ENCODE measurements around the gene PRRT1.
"Not testable (repeated sequence)": the region's sequence is repeated elsewhere in the genome, so short reads cannot be mapped to it uniquely, and the experiment has no call there.

Gene PRRT1

GRCh38 chr6:32188381-32189068 is 36.8 kb upstream of the PRRT1 start:
- no peak for DNase-seq (ENCODE audit: low read depth in 2 of 2)

- DNase-seq (ENCODE audit: low read depth in 2 of 2), result not testable (repeated sequence)
Observed at GRCh38 chr6:32187725-32188380, 36.1 kb upstream of the PRRT1 start.

- DNase-seq (ENCODE audit: low read depth in 2 of 2), result no peak
Observed at GRCh38 chr6:32187009-32187709, 35.4 kb upstream of the PRRT1 start.

DNA sequence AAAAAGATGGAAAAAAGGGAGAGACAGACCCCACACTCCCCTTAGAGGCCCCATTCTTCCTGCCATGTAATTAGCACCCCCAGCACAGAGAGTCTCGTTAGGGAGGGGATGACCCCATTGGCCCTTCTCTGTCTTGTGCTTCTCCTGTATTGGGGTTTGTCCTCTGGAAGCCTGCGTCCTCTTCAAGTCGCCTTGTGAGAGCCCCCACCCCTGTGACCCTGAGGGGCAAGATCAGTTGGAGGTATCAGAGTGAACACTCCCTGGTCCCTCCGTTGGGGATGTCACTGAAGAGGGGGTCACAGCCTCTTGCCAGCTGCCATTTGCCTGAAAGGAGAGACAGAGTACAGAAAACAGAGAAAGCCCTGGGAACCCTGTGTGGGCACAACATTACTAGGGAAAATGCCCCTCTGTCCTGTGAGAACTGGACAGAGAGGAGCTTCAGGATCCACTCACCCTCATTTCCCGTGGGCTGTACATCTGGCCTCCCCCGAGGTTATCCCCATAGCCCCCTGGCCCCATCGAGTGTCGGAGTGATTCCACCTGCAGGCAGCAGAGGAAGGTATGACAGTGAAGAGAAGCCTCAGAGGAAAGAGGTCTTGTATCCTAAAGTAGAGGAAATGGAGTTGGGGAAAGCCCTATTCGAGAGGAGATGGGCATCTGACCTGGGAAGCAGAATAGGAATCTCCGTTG is 34.6 kb upstream of the PRRT1 start:
- not testable (repeated sequence) for DNase-seq (ENCODE audit: low read depth in 2 of 2)

- DNase-seq (ENCODE audit: low read depth in 2 of 2), result peak; percentile 36 to 39
Observed at GRCh38 chr6:32185681-32186131, 34.0 kb upstream of the PRRT1 start.

- DNase-seq (ENCODE audit: low read depth in 2 of 2), result no peak
Observed at GRCh38 chr6:32184084-32184640, 32.4 kb upstream of the PRRT1 start, which contains the start of gene AGER. AGER (minus strand) TSS chr6:32184253; CDS start chr6:32184222, 31 bp downstream.

DNA sequence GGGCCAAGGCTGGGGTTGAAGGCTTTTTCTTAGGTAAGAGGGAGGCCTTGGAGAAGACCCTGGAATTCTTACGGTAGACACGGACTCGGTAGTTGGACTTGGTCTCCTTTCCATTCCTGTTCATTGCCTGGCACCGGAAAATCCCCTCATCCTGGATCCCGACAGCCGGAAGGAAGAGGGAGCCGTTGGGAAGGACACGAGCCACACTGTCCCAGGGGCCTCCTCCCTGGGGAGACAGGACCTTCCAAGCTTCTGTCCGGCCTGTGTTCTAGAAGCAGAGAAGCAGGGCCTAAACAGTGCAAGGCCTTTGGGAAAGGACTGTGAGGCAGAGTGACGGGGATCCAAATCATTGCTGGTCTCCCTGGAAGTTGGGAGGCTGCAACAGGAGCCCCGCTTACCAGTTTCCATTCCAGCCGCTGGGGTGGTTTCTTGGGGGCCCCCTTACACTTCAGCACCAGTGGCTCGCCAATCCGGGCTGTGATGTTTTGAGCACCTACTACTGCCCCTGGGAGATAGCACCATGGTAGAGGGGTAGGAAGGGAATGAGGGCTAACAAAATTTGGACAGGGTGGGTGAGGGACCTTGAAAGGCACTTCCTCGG is 31.8 kb upstream of the PRRT1 start:
- no peak for DNase-seq (ENCODE audit: low read depth in 2 of 2)

DNA sequence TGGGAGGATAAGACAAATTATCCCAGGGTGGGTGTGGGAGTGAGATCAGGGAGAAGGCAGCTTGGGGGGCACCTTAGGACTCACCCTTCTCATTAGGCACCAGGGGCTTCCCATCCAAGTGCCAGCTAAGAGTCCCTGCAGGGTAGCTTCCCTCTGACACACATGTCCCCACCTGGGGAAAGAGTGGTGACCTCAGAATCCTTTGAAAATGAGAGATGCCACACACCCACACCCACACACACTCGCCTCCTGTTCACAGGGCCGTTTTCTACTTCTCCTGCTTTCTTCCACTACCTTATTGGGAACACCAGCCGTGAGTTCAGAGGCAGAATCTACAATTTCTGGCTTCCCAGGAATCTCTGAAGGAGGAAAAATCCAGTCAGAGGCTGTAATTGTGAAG is 31.3 kb upstream of the PRRT1 start:
- DNase-seq (ENCODE audit: low read depth in 2 of 2), result no peak

DNA sequence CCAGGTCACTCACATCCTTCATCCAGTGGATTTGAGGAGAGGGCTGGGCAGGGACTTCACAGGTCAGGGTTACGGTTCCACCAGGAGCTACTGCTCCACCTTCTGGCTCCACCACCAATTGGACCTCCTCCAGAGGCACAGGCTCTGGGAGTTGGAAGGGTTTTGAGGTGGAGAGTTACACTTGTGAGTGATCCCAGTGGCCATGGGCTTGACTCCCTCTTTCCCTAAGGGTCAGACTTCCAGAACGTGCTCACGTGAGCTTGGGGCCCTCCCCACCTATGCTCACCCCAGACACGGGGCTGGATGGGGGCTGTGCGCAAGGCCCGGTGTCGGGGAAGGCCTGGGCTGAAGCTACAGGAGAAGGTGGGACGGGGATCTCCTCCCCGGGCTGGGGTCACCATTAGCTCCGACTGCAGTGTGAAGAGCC is 30.8 kb upstream of the PRRT1 start:
- DNase-seq (ENCODE audit: low read depth in 2 of 2), result no peak

DNA sequence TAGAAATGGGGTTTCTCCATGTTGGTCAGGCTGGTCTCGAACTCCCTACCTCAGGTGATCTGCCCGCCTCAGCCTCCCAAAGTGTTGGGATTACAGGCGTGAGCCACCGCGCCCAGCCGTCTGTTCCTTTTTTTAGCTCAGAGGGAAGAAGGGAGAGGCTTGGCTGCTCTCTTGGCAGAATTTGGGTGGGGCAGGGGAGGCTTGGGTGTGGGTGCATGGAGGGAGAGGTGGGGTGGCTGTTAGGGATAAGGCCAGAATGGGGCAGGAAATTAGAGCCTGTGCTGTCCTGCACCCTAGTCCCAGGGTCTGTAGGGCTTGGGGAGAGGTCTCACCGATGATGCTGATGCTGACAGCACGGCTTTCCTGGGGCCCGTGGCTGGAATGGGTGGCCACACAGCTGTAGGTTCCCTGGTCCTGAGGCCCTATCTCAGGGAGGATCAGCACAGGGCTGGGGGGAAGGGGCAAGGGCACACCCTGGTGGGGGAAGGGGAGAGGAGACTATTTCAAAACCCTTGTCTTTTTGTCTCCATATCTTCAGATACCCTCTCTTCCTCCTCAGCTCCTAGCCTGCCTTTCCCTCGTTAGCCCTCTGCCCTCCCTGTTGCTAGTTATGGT is 30.3 kb upstream of the PRRT1 start:
- no peak for DNase-seq (ENCODE audit: low read depth in 2 of 2)

GRCh38 chr6:32181148-32181702 is 29.5 kb upstream of the PRRT1 start:
- DNase-seq (ENCODE audit: low read depth in 2 of 2), result no peak

DNA sequence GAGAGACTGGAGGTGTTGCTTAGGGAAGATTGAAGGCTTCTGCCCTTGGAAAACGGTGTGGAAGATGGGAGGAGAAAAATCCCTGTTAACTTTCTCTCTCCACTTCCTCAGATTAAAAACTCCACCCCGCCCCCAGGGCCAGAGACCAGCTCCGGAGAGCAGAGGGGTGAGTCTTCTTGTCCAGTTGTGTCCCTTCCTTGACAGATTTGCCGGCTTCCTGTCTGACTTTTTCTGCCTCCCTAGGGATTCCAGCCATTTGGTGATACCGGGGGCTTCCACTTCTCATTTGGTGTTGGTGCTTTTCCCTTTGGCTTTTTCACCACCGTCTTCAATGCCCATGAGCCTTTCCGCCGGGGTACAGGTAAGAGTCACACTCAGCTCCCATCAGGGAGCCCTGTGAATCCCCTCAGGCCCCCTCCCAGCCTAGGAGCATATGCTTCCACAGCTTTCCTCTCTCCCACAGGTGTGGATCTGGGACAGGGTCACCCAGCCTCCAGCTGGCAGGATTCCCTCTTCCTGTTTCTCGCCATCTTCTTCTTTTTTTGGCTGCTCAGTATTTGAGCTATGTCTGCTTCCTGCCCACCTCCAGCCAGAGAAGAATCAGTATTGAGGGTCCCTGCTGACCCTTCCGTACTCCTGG is 28.1 kb upstream of the PRRT1 start:
- no peak for DNase-seq (ENCODE audit: low read depth in 2 of 2)

- DNase-seq (ENCODE audit: low read depth in 2 of 2), result no peak
Observed at GRCh38 chr6:32178547-32179440, 27.1 kb upstream of the PRRT1 start.

GRCh38 chr6:32177788-32178546 is 26.2 kb upstream of the PRRT1 start, which contains the start of gene RNF5:
RNF5 (plus strand) TSS chr6:32178405; CDS start chr6:32178512, 107 bp downstream.
- DNase-seq (ENCODE audit: low read depth in 2 of 2), result peak; percentile 87 to 92

DNA sequence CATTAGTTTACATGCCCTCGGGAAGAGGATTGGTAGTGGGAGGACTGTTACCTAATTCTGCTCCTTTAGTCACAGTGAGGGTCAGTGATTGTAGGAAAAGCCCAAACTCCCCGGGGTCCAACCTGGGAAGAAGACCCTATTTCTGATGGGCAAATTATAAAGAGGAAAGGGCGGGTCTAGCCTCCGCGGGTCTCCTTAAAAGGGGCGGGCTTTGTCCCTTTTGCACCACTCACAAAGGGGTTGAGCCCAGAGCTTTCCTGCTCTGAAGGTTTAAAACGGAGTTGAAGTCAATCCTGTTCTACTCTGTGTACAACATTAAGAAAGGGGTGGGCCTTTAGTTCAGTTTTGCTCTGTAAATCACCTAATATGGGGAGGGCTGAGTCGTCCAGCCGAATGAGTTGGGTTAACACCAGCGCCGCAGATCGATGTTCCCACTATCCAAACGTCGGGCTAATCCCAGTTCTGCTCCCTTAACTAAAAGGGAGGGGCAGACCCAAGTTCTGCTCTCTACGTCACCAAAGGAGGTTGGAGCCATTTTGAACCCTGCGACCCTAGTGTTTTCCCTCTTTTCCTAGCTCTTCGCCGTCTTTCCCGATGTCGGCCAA is 25.5 kb upstream of the PRRT1 start:
- DNase-seq (ENCODE audit: low read depth in 2 of 2), result no peak

- no peak for DNase-seq (ENCODE audit: low read depth in 2 of 2)
Observed at GRCh38 chr6:32176476-32177182, 24.9 kb upstream of the PRRT1 start.

Data from stimulated activated CD8-positive, alpha-beta memory T cell treated with anti-CD3 and anti-CD28 coated beads, Interleukin-7, amount 100 ng/mL, for 4 hours (primary cell).